ENCODE measurements around the gene SSC5D.

SSC5D gene

DNA sequence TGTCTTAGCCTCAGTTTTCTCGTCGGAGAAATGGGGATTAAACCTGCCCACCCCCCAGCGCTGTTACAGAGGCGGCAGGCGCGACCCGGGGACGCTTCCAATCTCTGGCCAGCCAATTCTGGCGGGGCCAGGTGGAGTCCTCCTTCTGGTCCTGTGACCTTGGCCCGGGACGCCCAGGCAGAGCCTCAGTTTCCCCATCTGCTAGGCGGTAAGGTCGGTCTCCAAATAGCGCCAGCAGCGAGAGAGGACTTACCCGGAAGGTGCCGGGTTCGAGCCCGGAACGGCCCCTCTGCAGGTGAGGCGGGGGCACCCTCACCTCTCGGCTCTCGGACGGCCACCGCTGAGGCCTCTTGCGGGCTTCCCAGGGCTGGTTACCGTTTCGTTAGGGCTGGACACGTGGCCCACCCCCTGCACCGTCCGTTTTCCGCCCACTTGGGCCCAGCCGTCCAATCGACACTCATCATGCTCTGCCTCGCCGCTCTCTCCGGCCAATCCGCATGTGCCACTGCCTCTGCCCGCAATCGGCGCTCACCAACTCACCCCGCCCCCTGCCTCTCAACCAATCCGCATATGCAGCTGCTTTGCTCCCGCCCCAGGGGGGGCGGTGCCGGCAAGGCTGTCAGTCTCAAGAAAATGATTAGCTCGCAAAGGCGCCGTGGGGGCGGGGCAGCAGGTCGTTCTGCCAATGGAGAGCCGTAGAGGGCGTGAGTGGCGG, 26.8 kb upstream of the SSC5D start, which contains the start of gene ISOC2:
TSS of gene ISOC2 (minus strand) at position 384 of the 715 bp plus-strand sequence. CDS start 5,156 bp downstream, outside the sequence.
- peaks cover 61% of the 10 kb centered on the region for H3K4me1 ChIP-seq
- H3K27ac ChIP-seq, result peak within 1 kb of the TSS; percentile 96
- H3K4me2 ChIP-seq, result peak within 1 kb of the TSS; percentile 94
- no peaks in the 10 kb centered on the region for H3K27me3 ChIP-seq
- no peaks in the 10 kb centered on the region for H3K9me3 ChIP-seq
- H3K36me3 ChIP-seq, result peaks cover 5% of the 10 kb centered on the region
- peak within 1 kb of the TSS; percentile 92 for H3K4me3 ChIP-seq
- TF ChIP-seq Cebpa-rat (IDR thresholded peaks at IDR 0.05), result no peak
- peaks cover 45% of the 10 kb centered on the region for H4K20me1 ChIP-seq
- H3K9ac ChIP-seq, result peak within 1 kb of the TSS; percentile 94

DNA sequence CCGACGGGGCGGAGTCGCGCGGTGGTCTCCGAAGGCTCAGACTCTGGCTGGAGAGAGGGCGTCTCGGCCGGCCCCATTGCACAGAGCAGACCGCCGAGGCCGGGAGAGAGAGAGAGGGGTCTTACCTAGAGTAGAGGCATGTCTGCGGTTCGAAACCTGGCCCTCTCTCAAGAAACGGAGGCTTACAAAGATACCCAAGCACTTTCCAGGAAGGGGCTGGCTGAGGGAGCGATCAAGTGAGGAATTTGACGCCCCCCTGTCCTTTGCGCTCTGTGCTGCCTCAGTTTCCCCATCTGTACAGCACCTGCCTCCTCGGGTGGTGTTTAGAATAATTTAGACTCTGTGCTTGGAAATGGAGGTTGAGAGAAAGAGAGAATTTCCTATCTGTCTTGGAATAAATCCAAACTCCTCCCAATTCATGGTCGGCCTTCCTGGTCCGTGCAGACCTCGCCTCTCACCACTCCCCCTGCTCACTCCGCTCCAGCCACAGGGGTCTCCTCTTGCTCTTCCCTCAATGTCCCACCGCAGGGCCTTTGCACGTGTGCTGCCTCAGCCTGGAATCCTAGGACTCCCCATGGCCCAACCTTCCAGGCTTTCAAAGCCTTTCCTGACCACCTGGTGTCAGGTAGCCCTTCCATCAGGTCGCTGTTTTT, 26.1 kb upstream of the SSC5D start:
- Histone ChIP-seq H4K20me1 (peaks cover 38% of the 10 kb centered on the region), H3K27me3 (no peaks in the 10 kb centered on the region), H3K9me3 (no peaks in the 10 kb centered on the region), H3K4me2 (peak overlapping the region; percentile 83), H3K27ac (peak overlapping the region; percentile 59; the same call in 1 of the 2 replicates), H3K4me1 (peaks cover 61% of the 10 kb centered on the region), H3K9ac (peak overlapping the region; percentile 59; the same call in 1 of the 2 replicates), H3K36me3 (no peaks in the 10 kb centered on the region), H3K4me3 (peak overlapping the region; percentile 92)
- TF ChIP-seq Cebpa-rat (IDR thresholded peaks at IDR 0.05), result no peak

DNA sequence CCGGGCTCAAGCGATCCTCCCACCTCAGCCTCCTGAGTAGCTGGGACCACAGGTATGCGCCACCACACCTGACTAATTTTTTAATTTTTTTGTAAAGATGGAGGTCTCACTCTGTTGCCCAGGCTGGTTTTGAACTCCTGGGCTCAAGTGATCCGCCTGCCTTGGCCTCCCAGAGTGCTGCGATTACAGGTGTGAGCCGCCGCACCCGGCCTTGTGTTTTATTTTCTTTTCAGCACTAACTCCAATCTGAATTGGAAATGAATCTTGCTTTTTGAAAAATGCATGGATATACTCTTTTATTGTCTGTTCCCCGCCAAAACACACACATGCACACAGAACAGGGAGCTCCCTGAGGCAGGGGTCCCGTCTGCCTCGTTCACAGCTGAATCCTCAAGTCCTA, 25.5 kb upstream of the SSC5D start:
- Histone ChIP-seq H3K4me1 (peaks cover 57% of the 10 kb centered on the region), H3K9me3 (no peaks in the 10 kb centered on the region), H3K27me3 (no peaks in the 10 kb centered on the region), H3K4me3 (no peak overlapping the region), H3K27ac (no peak overlapping the region), H3K36me3 (no peaks in the 10 kb centered on the region), H3K9ac (0 out of 2 replicates have a peak overlapping the region, but pooled peaks have one; percentile 57), H4K20me1 (peaks cover 32% of the 10 kb centered on the region), H3K4me2 (no peak overlapping the region)
- no peak for TF ChIP-seq Cebpa-rat (IDR thresholded peaks at IDR 0.05)

DNA sequence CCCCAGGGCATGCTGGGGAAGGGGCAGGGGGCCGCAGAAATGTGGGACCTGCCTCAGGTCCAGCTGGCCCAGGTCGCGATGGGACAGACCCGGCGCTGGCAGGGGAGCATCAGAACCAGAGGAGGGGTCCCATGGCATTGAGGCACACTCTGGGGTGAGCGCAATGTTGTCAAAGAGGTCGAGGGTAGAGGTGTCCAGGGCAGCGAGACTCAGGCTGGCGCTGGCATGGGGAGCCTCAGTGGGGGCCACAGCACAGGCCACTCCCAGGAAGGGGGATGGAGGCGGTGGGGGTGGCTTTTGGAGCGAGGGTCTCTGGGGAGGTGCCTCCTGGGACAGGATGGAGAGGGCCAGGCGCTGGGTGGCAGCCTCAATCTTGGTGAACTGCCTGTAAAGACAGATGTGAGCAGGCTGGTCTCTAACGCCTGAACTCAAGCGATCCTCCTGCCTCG, 24.6 kb upstream of the SSC5D start:
- peak overlapping the region; percentile 44 for H3K4me2 ChIP-seq
- peak overlapping the region; percentile 45; the same call in 1 of the 2 replicates for H3K27ac ChIP-seq
- TF ChIP-seq Cebpa-rat (IDR thresholded peaks at IDR 0.05), result no peak
- no peaks in the 10 kb centered on the region for H3K9me3 ChIP-seq
- H3K4me1 ChIP-seq, result peaks cover 48% of the 10 kb centered on the region
- H3K9ac ChIP-seq, result 0 out of 2 replicates have a peak overlapping the region, but pooled peaks have one; percentile 57
- H3K36me3 ChIP-seq, result no peaks in the 10 kb centered on the region
- peaks cover 23% of the 10 kb centered on the region for H4K20me1 ChIP-seq
- H3K27me3 ChIP-seq, result no peaks in the 10 kb centered on the region
- no peak overlapping the region for H3K4me3 ChIP-seq

DNA sequence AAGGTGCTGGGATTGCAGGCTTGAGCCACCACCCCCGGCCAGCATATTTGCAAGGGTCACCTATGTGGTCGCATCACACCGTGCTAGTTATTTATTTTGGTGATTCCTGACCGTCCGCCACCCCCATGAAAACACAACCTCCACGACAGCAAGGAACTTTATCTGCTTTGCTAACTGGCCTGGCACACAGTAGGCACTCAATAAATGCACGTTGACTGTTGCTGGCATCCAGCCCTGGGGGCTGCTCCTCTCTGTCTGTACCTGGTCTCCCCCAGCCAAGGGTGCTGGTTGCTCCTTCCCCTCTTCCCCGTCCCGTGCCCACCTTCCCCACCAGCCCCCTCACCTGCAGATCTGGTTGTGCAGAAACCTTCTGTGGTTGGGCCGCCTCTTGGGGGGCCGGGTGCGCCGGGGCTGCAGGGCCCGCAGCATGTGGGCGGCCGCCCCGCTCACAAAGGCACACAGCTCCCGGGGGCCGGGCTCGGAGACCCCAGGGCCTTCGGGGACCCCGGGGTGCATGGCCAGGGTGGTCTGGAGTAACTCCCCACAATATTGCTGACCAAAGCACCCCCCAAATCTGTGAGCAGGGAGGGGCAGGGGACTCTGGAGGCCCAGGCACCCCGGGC, 24.1 kb upstream of the SSC5D start:
- Histone ChIP-seq H3K4me2 (peak overlapping the region; percentile 44), H3K36me3 (no peaks in the 10 kb centered on the region), H3K27me3 (no peaks in the 10 kb centered on the region), H3K9ac (no peak overlapping the region), H3K4me3 (no peak overlapping the region), H3K27ac (no peak overlapping the region), H3K4me1 (peaks cover 43% of the 10 kb centered on the region), H4K20me1 (peaks cover 17% of the 10 kb centered on the region), H3K9me3 (no peaks in the 10 kb centered on the region)
- TF ChIP-seq Cebpa-rat (IDR thresholded peaks at IDR 0.05), result no peak

DNA sequence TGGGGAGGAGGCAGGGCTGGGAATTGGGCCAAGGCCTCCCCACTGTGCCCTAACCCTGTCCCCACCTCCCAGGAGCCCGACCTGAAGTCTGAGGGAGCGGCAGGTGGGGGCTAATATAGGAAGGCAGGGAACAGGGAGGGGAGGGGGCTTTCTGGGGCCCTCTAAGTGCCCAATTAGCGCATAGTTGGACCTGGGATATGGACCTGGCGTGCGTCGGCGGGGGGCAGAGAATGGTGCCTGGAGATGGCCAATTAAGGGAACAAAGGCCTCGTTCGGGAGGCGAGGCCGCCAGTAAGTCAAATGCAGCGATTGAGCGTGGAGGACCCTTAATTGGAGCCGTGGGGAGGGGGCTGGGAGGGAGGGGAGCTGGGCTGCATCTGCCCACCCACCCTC, 23.6 kb upstream of the SSC5D start, which contains the start of gene C19orf85:
TSS of gene C19orf85 (minus strand) at position 90 of the 393 bp plus-strand sequence. CDS start 197 bp downstream, outside the sequence.
- peaks cover 39% of the 10 kb centered on the region for H3K4me1 ChIP-seq
- H3K4me2 ChIP-seq, result peak within 1 kb of the TSS; percentile 44
- H3K4me3 ChIP-seq, result no peak within 1 kb of the TSS
- TF ChIP-seq Cebpa-rat (IDR thresholded peaks at IDR 0.05), result no peak
- H3K36me3 ChIP-seq, result no peaks in the 10 kb centered on the region
- no peaks in the 10 kb centered on the region for H3K9me3 ChIP-seq
- H3K27me3 ChIP-seq, result no peaks in the 10 kb centered on the region
- peak within 1 kb of the TSS; percentile 45; the same call in 1 of the 2 replicates for H3K27ac ChIP-seq
- H4K20me1 ChIP-seq, result peaks cover 12% of the 10 kb centered on the region
- 0 out of 2 replicates have a peak within 1 kb of the TSS, but pooled peaks have one; percentile 57 for H3K9ac ChIP-seq

DNA sequence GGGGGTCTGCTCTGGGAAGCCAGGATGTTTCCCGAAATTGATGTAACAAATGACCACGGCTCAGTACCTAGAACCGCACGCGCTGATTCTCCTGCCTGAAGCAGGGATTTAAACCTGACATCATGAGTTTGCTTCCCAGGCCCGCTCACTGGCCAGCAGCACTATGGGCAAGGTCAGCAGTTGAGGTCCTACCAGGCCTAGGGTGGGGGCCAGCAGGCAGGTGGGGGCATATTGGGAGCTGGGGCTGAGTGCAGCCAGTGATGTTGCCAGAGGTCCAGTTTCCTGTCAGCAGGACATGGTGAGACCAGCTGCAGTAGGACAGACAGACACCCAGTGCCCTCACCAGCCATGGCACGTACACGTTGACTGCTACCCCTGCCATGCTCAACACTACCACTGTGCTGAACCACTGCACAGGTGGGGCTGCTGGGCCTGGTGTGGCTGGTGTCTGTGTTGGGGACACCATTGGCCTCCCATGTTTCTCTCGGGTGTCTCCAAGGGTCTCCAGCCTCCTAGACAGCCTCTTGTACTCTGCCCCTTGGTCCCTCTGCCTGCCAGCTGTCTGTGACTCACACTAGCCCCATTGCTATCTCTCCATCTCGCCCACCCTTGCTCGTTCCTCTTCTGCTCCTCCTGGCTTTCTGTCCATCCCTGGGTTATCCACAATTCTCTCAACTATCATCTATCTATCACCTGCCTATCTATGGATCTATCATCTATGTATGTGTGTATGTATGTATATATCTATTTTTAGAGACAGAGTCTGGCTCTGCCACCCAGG, 22.6 kb upstream of the SSC5D start:
- no peaks in the 10 kb centered on the region for H3K27me3 ChIP-seq
- no peak overlapping the region for H3K4me3 ChIP-seq
- H3K9ac ChIP-seq, result no peak overlapping the region
- peaks cover 2% of the 10 kb centered on the region for H4K20me1 ChIP-seq
- TF ChIP-seq Cebpa-rat (IDR thresholded peaks at IDR 0.05), result no peak
- peaks cover 29% of the 10 kb centered on the region for H3K4me1 ChIP-seq
- no peak overlapping the region for H3K27ac ChIP-seq
- no peaks in the 10 kb centered on the region for H3K36me3 ChIP-seq
- H3K4me2 ChIP-seq, result no peak overlapping the region
- H3K9me3 ChIP-seq, result no peaks in the 10 kb centered on the region

DNA sequence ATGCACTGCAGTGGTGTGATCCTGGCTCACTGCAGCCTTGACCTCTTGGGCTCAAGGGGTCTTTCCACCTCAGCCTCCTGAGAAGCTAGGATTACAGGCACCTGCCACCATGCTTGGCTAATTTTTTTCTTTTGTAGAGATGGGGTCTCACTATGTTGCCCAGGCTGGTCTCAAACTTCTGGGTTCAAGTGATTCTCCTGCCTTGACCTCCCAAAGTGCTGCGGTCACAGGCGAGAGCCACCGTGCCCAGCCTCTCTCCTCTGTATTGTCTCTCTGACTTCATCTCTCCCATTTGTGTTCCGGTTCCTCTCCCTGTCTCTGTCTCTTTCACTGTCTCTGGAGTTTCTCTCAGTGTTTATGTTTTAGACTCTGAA, 22.0 kb upstream of the SSC5D start:
- no peaks in the 10 kb centered on the region for H3K36me3 ChIP-seq
- no peak overlapping the region for H3K4me3 ChIP-seq
- no peak overlapping the region for H3K4me2 ChIP-seq
- TF ChIP-seq Cebpa-rat (IDR thresholded peaks at IDR 0.05), result no peak
- H4K20me1 ChIP-seq, result no peaks in the 10 kb centered on the region
- H3K27me3 ChIP-seq, result no peaks in the 10 kb centered on the region
- no peaks in the 10 kb centered on the region for H3K9me3 ChIP-seq
- H3K4me1 ChIP-seq, result peaks cover 24% of the 10 kb centered on the region
- H3K9ac ChIP-seq, result no peak overlapping the region
- no peak overlapping the region for H3K27ac ChIP-seq
